RWPE2 (cell line): ENCODE measurements around the gene SMAP2.
A peak's percentile ranks its signal among the peaks of the same experiment; 100 is the strongest.

Experiments used
- ATAC-seq: fragments of 200-7000 bp; cut with Tn5 transposase; 3 replicates; pipeline ENCODE4 v1.9.1; 2021; ENCODE audit warnings: low read depth
- DNase-seq: peaks from one replicate; pipeline ENCODE4 v3.0.0-alpha.2; 2020; ENCODE audit warnings: low spot score
- H3K27ac ChIP-seq: fragments of 450-650 bp; 2 replicates; pipeline ENCODE4 v1.5.1; 2017; ENCODE audit warnings: mild to moderate bottlenecking; ENCODE audit not compliant: poor library complexity, severe bottlenecking
- H3K27me3 ChIP-seq: fragments of 250-450 bp; sonication (Bioruptor Pico); 2 replicates; pipeline ENCODE4 v1.5.1; 2021; ENCODE audit warnings: mild to moderate bottlenecking, moderate library complexity; ENCODE audit not compliant: insufficient read depth, poor library complexity, severe bottlenecking
- H3K36me3 ChIP-seq: fragments of 250-450 bp; sonication (Bioruptor Pico); 2 replicates; pipeline ENCODE4 v1.5.1; 2020; ENCODE audit warnings: low read depth, mild to moderate bottlenecking, moderate library complexity
- H3K4me1 ChIP-seq: fragments of 250-450 bp; sonication (Bioruptor Pico); 2 replicates; pipeline ENCODE4 v1.5.1; 2021; ENCODE audit warnings: mild to moderate bottlenecking, moderate library complexity; ENCODE audit not compliant: insufficient read depth, poor library complexity, severe bottlenecking
- H3K4me3 ChIP-seq: fragments of 250-450 bp; sonication (Bioruptor Pico); 2 replicates; pipeline ENCODE4 v1.5.1; 2021; ENCODE audit warnings: mild to moderate bottlenecking, moderate library complexity; ENCODE audit not compliant: severe bottlenecking
- H3K9me3 ChIP-seq: fragments of 250-450 bp; sonication (Bioruptor Pico); 2 replicates; pipeline ENCODE4 v1.5.1; 2021; ENCODE audit warnings: mild to moderate bottlenecking, moderate library complexity; ENCODE audit not compliant: severe bottlenecking
- TF ChIP-seq, protein P1 (sequence below): fragments of 450-650 bp; IDR thresholded peaks from one replicate; pipeline ENCODE4 v1.5.1; 2017; ENCODE audit warnings: mild to moderate bottlenecking, moderate library complexity; ENCODE audit not compliant: poor library complexity, severe bottlenecking

SMAP2 gene

GRCh38 chr1:40389871-40390560 is 16.5 kb downstream of the SMAP2 start:
- Histone ChIP-seq H3K27ac (no peak overlapping the region), H3K9me3 (no peaks in the 10 kb centered on the region), H3K4me3 (no peak overlapping the region), H3K4me1 (peaks cover 19% of the 10 kb centered on the region), H3K36me3 (no peaks in the 10 kb centered on the region), H3K27me3 (no peaks in the 10 kb centered on the region)
- TF ChIP-seq, protein P1, sequence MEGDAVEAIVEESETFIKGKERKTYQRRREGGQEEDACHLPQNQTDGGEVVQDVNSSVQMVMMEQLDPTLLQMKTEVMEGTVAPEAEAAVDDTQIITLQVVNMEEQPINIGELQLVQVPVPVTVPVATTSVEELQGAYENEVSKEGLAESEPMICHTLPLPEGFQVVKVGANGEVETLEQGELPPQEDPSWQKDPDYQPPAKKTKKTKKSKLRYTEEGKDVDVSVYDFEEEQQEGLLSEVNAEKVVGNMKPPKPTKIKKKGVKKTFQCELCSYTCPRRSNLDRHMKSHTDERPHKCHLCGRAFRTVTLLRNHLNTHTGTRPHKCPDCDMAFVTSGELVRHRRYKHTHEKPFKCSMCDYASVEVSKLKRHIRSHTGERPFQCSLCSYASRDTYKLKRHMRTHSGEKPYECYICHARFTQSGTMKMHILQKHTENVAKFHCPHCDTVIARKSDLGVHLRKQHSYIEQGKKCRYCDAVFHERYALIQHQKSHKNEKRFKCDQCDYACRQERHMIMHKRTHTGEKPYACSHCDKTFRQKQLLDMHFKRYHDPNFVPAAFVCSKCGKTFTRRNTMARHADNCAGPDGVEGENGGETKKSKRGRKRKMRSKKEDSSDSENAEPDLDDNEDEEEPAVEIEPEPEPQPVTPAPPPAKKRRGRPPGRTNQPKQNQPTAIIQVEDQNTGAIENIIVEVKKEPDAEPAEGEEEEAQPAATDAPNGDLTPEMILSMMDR, result no peak
- ATAC-seq (no peak), DNase-seq (no peak)

GRCh38 chr1:40390857-40391256 is 17.3 kb downstream of the SMAP2 start:
- no peak overlapping the region for H3K4me3 ChIP-seq
- no peak for DNase-seq
- no peak for ATAC-seq
- peaks cover 19% of the 10 kb centered on the region for H3K4me1 ChIP-seq
- H3K27ac ChIP-seq, result peak overlapping the region; percentile 48
- H3K36me3 ChIP-seq, result no peaks in the 10 kb centered on the region
- TF ChIP-seq, protein P1, result no peak
- no peaks in the 10 kb centered on the region for H3K27me3 ChIP-seq
- H3K9me3 ChIP-seq, result no peaks in the 10 kb centered on the region

DNA sequence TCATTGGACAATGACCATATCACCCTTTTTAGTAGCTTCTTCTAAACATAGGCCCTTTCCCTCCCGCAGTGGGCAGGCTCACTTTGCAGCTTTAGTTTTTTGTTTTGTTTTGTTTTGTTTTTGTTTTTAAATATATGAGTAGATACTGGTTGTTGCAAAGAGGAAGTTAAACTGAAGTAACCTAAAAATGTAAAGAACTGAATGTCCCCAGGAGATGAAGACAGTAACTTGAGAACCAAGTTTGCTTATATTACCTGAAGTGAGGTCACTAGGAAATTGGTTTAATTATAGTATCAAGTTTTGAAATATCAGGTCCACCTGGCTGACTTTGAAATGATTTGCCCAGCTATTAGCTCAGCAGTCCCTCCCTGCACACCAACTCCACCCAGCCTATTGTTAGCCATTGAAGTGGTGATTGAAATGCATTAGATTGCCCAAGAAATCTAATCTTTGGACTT is 18.2 kb downstream of the SMAP2 start:
- Histone ChIP-seq H3K9me3 (no peaks in the 10 kb centered on the region), H3K4me1 (peaks cover 19% of the 10 kb centered on the region), H3K27ac (peak overlapping the region; percentile 48), H3K4me3 (no peak overlapping the region), H3K36me3 (no peaks in the 10 kb centered on the region), H3K27me3 (no peaks in the 10 kb centered on the region)
- peak; percentile 86 for ATAC-seq
- TF ChIP-seq, protein P1, result no peak
- DNase-seq, result no peak

DNA sequence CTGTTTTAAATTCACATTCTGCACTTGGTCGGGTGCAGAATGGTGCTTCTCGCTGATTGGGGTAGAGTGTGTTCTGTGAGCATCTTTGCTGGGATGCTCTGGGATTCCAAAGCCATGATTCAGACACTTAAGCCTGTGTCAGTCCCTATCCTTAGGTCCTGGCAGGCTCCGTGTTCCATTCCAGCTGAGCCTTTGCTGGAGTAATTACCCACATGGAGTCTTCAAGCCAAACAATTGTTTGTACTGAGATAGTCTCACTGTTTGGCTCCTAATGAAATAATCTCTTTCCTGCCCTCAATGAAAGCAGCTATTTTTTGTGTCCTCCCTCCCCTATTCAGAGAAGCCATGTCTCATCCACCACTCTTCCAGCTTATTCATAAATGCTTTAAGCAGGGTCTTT is 18.7 kb downstream of the SMAP2 start:
- TF ChIP-seq, protein P1, result no peak
- Histone ChIP-seq H3K27me3 (no peaks in the 10 kb centered on the region), H3K4me1 (peaks cover 19% of the 10 kb centered on the region), H3K27ac (peak overlapping the region; percentile 48), H3K36me3 (no peaks in the 10 kb centered on the region), H3K9me3 (no peaks in the 10 kb centered on the region), H3K4me3 (no peak overlapping the region)
- ATAC-seq (peak; percentile 90), DNase-seq (no peak)

DNA sequence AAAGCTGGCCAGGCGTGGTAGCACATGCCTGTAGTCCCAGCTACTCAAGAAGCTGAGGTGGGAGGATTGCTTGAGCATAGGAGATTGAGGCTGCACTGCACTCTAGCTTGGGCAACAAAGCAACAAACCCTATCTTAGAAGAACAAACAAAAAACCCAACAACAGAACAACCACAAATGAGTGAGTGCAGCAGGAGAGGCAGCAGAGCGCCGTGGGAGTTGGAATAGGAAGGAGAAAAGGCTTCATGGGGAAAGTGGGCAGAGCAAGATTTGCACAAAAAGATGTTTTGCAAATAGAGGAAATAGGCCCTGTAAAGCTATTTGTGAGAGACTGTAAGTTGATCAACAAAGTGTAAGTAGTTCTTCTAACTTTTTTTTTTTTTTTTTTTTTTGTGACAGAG is 19.6 kb downstream of the SMAP2 start:
- DNase-seq, result no peak
- TF ChIP-seq, protein P1, result no peak

More for the DNA sequence above, 19.6 kb downstream of the SMAP2 start:
- no peaks in the 10 kb centered on the region for H3K27me3 ChIP-seq
- no peak for ATAC-seq
- no peak overlapping the region for H3K4me3 ChIP-seq
- H3K4me1 ChIP-seq, result peaks cover 19% of the 10 kb centered on the region
- no peaks in the 10 kb centered on the region for H3K9me3 ChIP-seq
- H3K27ac ChIP-seq, result peak overlapping the region; percentile 48
- H3K36me3 ChIP-seq, result no peaks in the 10 kb centered on the region
